ENCODE data around the gene EML4. TPM values are rescaled to one million over a fixed set of nuclear protein-coding genes. Genes with fewer than 3 reads are reported as not detected.

EML4 gene
- total and polyA plus RNA-seq, 9 of the 15 experiments (the other 6 are each of a cell fraction or from before 2014, with no cell fraction given) = 14.7 to 48.3 (median 36.5) TPM

DNA sequence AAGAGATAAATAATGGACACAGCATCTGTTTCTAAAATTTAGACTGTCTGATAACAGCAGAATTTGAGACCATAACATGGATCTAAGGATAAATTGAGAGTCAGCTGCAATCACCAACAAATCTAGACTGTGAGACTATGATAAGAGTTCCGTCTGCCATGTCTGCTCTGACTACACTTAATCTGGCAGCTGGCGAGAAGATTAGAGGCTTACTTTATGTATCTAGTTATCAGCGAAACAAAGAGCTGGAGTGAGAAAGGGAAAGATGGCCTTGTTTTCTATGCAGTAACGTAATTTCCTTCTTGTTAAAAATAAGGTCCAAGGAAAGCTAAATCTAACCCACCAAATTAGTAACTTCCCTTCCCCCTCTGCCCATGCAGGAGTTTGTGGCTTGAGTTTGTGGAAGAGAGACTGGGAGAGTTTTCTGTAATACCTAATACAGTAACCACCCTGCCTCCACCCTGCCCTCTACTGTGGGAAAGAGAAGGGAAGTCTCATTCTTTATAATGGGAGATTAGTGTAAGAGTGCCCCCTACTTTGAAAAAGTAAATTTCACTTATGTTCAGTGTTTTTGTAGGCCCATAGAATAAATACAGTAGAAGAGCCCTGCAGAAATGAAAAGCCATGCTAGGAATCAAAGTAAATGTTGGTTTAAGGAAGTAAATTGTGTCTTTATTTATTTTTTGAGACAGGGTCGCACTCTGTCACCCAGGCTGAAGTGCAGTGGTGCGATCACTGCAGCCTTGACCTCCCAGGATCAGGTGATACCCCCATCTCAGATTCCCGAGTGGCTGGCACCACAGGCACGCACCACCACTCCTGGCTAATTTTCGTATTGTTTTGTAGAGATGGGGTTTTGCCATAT lies 27.5 kb downstream of the EML4 start (continued):
- TF ChIP-seq, protein P1, sequence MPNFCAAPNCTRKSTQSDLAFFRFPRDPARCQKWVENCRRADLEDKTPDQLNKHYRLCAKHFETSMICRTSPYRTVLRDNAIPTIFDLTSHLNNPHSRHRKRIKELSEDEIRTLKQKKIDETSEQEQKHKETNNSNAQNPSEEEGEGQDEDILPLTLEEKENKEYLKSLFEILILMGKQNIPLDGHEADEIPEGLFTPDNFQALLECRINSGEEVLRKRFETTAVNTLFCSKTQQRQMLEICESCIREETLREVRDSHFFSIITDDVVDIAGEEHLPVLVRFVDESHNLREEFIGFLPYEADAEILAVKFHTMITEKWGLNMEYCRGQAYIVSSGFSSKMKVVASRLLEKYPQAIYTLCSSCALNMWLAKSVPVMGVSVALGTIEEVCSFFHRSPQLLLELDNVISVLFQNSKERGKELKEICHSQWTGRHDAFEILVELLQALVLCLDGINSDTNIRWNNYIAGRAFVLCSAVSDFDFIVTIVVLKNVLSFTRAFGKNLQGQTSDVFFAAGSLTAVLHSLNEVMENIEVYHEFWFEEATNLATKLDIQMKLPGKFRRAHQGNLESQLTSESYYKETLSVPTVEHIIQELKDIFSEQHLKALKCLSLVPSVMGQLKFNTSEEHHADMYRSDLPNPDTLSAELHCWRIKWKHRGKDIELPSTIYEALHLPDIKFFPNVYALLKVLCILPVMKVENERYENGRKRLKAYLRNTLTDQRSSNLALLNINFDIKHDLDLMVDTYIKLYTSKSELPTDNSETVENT (CRISPR knock-in tag; IDR thresholded peaks at IDR 0.05) = no peak
- TF ChIP-seq, protein P2, sequence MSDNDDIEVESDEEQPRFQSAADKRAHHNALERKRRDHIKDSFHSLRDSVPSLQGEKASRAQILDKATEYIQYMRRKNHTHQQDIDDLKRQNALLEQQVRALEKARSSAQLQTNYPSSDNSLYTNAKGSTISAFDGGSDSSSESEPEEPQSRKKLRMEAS (CRISPR knock-in tag; IDR thresholded peaks at IDR 0.05) = no peak
- TF ChIP-seq, protein P3, sequence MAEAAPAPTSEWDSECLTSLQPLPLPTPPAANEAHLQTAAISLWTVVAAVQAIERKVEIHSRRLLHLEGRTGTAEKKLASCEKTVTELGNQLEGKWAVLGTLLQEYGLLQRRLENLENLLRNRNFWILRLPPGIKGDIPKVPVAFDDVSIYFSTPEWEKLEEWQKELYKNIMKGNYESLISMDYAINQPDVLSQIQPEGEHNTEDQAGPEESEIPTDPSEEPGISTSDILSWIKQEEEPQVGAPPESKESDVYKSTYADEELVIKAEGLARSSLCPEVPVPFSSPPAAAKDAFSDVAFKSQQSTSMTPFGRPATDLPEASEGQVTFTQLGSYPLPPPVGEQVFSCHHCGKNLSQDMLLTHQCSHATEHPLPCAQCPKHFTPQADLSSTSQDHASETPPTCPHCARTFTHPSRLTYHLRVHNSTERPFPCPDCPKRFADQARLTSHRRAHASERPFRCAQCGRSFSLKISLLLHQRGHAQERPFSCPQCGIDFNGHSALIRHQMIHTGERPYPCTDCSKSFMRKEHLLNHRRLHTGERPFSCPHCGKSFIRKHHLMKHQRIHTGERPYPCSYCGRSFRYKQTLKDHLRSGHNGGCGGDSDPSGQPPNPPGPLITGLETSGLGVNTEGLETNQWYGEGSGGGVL (CRISPR knock-in tag; IDR thresholded peaks at IDR 0.05) = no peak
- TF ChIP-seq KDM4B (IDR thresholded peaks at IDR 0.05; ENCODE audit: borderline replicate concordance in 2 of 2, low read depth in 1 of 2) (no peak), ETV1 (tag; conservative IDR thresholded peaks at IDR 0.05; ENCODE audit: low read depth) (no peak), SMC3 (conservative IDR thresholded peaks at IDR 0.05; ENCODE audit: insufficient read depth, low read depth, low read length) (no peak; the same call in 1 of the 2 replicates), IFI16 (CRISPR knock-in tag; IDR thresholded peaks at IDR 0.05) (no peak), TSC22D4 (tag; IDR thresholded peaks at IDR 0.05) (no peak), CBFB (CRISPR knock-in tag; IDR thresholded peaks at IDR 0.05) (no peak), BCOR (IDR thresholded peaks at IDR 0.05) (peak; percentile 57; the same call in 1 of the 2 replicates), TAF9B (IDR thresholded peaks at IDR 0.05; ENCODE audit: partially characterized antibody) (no peak), SP2 (IDR thresholded peaks at IDR 0.05; ENCODE audit: extremely low read depth, low read depth, low read length, poor library complexity, severe bottlenecking) (no peak), ZNF75A (CRISPR knock-in tag; IDR thresholded peaks at IDR 0.05) (no peak), SIX5 (IDR thresholded peaks at IDR 0.05; ENCODE audit: borderline replicate concordance in 1 of 2, insufficient read depth in 1 of 2, low read depth in 1 of 2, low read length in 2 of 2) (no peak), ZNF444 (CRISPR knock-in tag; IDR thresholded peaks at IDR 0.05) (no peak), ZNF347 (CRISPR knock-in tag; IDR thresholded peaks at IDR 0.05; ENCODE audit: low read depth) (no peak), SPI1 (IDR thresholded peaks at IDR 0.05; ENCODE audit: borderline replicate concordance, low read depth, low read length) (peak; percentile 44; the same call in 1 of the 2 replicates), MCM3 (IDR thresholded peaks at IDR 0.05) (no peak), TEAD2 (tag; IDR thresholded peaks at IDR 0.05) (no peak), ZFP30 (CRISPR knock-in tag; IDR thresholded peaks at IDR 0.05; ENCODE audit: borderline replicate concordance) (no peak), ZNF77 (CRISPR knock-in tag; IDR thresholded peaks at IDR 0.05) (no peak)
- TF ChIP-seq, protein P4, sequence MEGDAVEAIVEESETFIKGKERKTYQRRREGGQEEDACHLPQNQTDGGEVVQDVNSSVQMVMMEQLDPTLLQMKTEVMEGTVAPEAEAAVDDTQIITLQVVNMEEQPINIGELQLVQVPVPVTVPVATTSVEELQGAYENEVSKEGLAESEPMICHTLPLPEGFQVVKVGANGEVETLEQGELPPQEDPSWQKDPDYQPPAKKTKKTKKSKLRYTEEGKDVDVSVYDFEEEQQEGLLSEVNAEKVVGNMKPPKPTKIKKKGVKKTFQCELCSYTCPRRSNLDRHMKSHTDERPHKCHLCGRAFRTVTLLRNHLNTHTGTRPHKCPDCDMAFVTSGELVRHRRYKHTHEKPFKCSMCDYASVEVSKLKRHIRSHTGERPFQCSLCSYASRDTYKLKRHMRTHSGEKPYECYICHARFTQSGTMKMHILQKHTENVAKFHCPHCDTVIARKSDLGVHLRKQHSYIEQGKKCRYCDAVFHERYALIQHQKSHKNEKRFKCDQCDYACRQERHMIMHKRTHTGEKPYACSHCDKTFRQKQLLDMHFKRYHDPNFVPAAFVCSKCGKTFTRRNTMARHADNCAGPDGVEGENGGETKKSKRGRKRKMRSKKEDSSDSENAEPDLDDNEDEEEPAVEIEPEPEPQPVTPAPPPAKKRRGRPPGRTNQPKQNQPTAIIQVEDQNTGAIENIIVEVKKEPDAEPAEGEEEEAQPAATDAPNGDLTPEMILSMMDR (IDR thresholded peaks at IDR 0.05 in 2 of 3, conservative IDR thresholded peaks at IDR 0.05 in 1 of 3; ENCODE audit: insufficient read depth in 2 of 3, low read depth in 1 of 3, low read length in 3 of 3) = peak; percentile 66 to 99 (median 98)
